ENCODE measurements around the gene GRK3. TPM values are rescaled to one million over a fixed set of nuclear protein-coding genes. Genes with fewer than 3 reads are reported as not detected.
"Not testable (repeated sequence)": the region's sequence is repeated elsewhere in the genome, so short reads cannot be mapped to it uniquely, and the experiment has no call there.

The GRK3 gene
- total and polyA plus RNA-seq, 2 donors (not counting 3 experiments of a cell fraction or from before 2014, with no cell fraction given): 0.68 to 4.4 TPM

DNA sequence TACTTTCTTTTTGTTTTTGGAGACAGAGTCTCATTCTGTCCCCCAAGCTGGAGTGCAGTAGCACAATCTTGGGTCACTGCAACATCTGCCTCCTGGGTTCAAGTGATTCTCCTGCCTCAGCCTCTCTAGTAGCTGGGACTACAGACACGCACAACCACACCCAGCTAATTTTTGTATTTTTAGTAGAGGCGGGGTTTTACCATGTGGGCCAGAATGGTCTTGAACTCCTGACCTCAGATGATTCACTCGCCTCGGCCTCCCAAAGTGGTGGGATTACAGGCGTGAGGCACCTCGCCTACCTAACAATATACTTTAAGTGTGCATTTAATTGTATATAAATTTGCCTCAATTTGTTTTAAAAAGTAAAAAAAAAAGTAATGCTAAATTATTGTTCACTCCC, 38.4 kb downstream of the GRK3 start:
- Histone ChIP-seq H3K4me3 (replicated peaks in 1 of 3; ENCODE audit: insufficient read depth in 1 of 3, low read depth in 1 of 3, low read length in 3 of 3) (no peak overlapping the region), H3K9me1 (replicated peaks; ENCODE audit: control insufficient read depth, extremely low read depth, insufficient read depth, low read length) (no peaks in the 10 kb centered on the region), H3K9ac (replicated peaks; ENCODE audit: extremely low read depth, insufficient read depth, low read length) (no peak overlapping the region), H3K79me2 (ENCODE audit: control insufficient read depth, insufficient read depth, low read length) (no peaks in the 10 kb centered on the region), H3K27me3 (ENCODE audit: control insufficient read depth in 2 of 2, insufficient read depth in 2 of 2, low read length in 2 of 2) (no peaks in the 10 kb centered on the region), H2AFZ (ENCODE audit: low read depth, low read length) (no peak overlapping the region), H3K4me2 (ENCODE audit: insufficient read depth, low read length) (no peak overlapping the region), H3K4me1 (ENCODE audit: control insufficient read depth, extremely low read depth, insufficient read depth, low read length) (no peaks in the 10 kb centered on the region), H3K27ac (ENCODE audit: insufficient read depth, low read depth, low read length) (no peak overlapping the region), H3K9me3 (replicated peaks; ENCODE audit: control insufficient read depth, insufficient read depth, low read length) (no peaks in the 10 kb centered on the region), H3K36me3 (ENCODE audit: control insufficient read depth in 2 of 2, extremely low read depth in 1 of 2, insufficient read depth in 2 of 2, low read length in 2 of 2) (no peaks in the 10 kb centered on the region), H4K20me1 (replicated peaks; ENCODE audit: control insufficient read depth, extremely low read depth, insufficient read depth, low read length) (no peaks in the 10 kb centered on the region)
- TF ChIP-seq, protein P1, sequence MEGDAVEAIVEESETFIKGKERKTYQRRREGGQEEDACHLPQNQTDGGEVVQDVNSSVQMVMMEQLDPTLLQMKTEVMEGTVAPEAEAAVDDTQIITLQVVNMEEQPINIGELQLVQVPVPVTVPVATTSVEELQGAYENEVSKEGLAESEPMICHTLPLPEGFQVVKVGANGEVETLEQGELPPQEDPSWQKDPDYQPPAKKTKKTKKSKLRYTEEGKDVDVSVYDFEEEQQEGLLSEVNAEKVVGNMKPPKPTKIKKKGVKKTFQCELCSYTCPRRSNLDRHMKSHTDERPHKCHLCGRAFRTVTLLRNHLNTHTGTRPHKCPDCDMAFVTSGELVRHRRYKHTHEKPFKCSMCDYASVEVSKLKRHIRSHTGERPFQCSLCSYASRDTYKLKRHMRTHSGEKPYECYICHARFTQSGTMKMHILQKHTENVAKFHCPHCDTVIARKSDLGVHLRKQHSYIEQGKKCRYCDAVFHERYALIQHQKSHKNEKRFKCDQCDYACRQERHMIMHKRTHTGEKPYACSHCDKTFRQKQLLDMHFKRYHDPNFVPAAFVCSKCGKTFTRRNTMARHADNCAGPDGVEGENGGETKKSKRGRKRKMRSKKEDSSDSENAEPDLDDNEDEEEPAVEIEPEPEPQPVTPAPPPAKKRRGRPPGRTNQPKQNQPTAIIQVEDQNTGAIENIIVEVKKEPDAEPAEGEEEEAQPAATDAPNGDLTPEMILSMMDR (IDR thresholded peaks at IDR 0.05; ENCODE audit: extremely low read depth in 1 of 2, insufficient read depth in 1 of 2, low read depth in 1 of 2, low read length in 2 of 2): no peak
- TF ChIP-seq MYC (IDR thresholded peaks at IDR 0.05; ENCODE audit: low read depth, low read length): no peak
- TF ChIP-seq POLR2AphosphoS5 (IDR thresholded peaks at IDR 0.05; ENCODE audit: insufficient read depth, low read depth, low read length): no peak
- no peak for TF ChIP-seq MAX (IDR thresholded peaks at IDR 0.05; ENCODE audit: insufficient read depth, insufficient read length)
- TF ChIP-seq JUN (IDR thresholded peaks at IDR 0.05; ENCODE audit: borderline replicate concordance, insufficient read depth, insufficient read length, low read depth): no peak
- TF ChIP-seq EZH2 (IDR thresholded peaks at IDR 0.05; ENCODE audit: borderline replicate concordance, low read depth, low read length, severe bottlenecking): no peak
- TF ChIP-seq FOS (IDR thresholded peaks at IDR 0.05; ENCODE audit: borderline replicate concordance, insufficient read depth, low read length): no peak
- no peak for TF ChIP-seq POLR2A (IDR thresholded peaks at IDR 0.05; ENCODE audit: low read depth, low read length)
- intact Hi-C loops (cut with micrococcal nuclease) (no loop called here), dilution Hi-C loops (cut with MboI; ENCODE audit: extremely low pct_ligation_motif_present, low sequenced_read_pairs) (no loop called here)
- ChIA-PET POLR2A (no interaction called here), CTCF (no interaction called here)
- no peak for FAIRE-seq
- no TSS peak for BruUV-seq (replicated peaks)
- no peak for DNase-seq (ENCODE audit: low read depth, low spot score)

DNA sequence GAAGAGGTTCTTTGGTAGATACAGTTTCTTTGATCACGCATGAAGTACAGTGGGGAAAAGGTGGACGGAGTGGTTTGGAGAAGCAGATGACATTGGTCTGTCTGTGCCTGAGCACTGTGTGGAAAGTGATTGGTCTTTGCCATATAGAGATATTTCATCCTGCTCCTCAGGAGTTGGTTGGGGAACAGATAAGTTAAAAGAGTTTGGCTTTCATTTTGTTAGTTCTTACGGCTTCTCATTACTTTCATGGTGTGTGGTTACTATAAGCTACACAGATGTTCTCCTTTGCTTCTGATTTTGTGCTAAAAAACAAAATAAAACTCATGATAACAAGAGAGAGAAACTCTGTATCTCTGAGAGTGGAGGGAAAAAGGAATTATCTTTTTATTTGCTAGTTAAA, 40.7 kb downstream of the GRK3 start:
- H3K9ac ChIP-seq (replicated peaks; ENCODE audit: extremely low read depth, insufficient read depth, low read length); H3K36me3 ChIP-seq (ENCODE audit: control insufficient read depth in 2 of 2, extremely low read depth in 1 of 2, insufficient read depth in 2 of 2, low read length in 2 of 2); H3K9me1 ChIP-seq (replicated peaks; ENCODE audit: control insufficient read depth, extremely low read depth, insufficient read depth, low read length); BruUV-seq (replicated peaks); H3K27me3 ChIP-seq (ENCODE audit: control insufficient read depth in 2 of 2, insufficient read depth in 2 of 2, low read length in 2 of 2); DNase-seq (ENCODE audit: low read depth, low spot score); H4K20me1 ChIP-seq (replicated peaks; ENCODE audit: control insufficient read depth, extremely low read depth, insufficient read depth, low read length); H3K79me2 ChIP-seq (ENCODE audit: control insufficient read depth, insufficient read depth, low read length); H3K27ac ChIP-seq (ENCODE audit: insufficient read depth, low read depth, low read length); POLR2A ChIA-PET; FAIRE-seq; CTCF ChIA-PET; H3K4me2 ChIP-seq (ENCODE audit: insufficient read depth, low read length); H3K4me1 ChIP-seq (ENCODE audit: control insufficient read depth, extremely low read depth, insufficient read depth, low read length); H2AFZ ChIP-seq (ENCODE audit: low read depth, low read length); dilution Hi-C loops (cut with MboI; ENCODE audit: extremely low pct_ligation_motif_present, low sequenced_read_pairs); H3K4me3 ChIP-seq (replicated peaks in 1 of 3; ENCODE audit: insufficient read depth in 1 of 3, low read depth in 1 of 3, low read length in 3 of 3); H3K9me3 ChIP-seq (replicated peaks; ENCODE audit: control insufficient read depth, insufficient read depth, low read length): not testable (repeated sequence)
- intact Hi-C loops (cut with micrococcal nuclease): loop anchor here (5.0 kb wide), 1 partner anchor 303 kb away; no protein-coding TSS in a partner anchor

DNA sequence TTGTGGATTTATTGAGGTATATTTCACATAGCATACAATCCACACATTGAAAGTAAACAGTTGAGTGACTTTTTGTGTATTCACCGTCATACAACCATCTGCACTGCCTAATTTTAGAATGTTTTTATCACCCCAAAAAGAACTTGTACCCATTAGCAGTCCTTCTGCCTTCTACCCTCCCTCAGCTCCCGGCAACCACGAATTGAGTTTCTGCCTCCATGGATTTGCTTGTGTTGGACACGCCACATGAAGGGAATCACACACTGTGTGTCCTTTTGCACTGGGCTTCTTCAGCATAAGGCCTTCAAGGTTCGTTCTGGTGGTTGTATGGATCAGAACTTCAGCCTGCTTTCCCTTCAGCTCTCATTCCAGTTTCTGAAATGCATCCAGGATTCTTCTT, 41.1 kb downstream of the GRK3 start:
- H3K9me1 ChIP-seq (replicated peaks; ENCODE audit: control insufficient read depth, extremely low read depth, insufficient read depth, low read length); BruUV-seq (replicated peaks); H3K79me2 ChIP-seq (ENCODE audit: control insufficient read depth, insufficient read depth, low read length); FAIRE-seq; H3K36me3 ChIP-seq (ENCODE audit: control insufficient read depth in 2 of 2, extremely low read depth in 1 of 2, insufficient read depth in 2 of 2, low read length in 2 of 2); H3K4me2 ChIP-seq (ENCODE audit: insufficient read depth, low read length); H3K27me3 ChIP-seq (ENCODE audit: control insufficient read depth in 2 of 2, insufficient read depth in 2 of 2, low read length in 2 of 2); H3K4me3 ChIP-seq (replicated peaks in 1 of 3; ENCODE audit: insufficient read depth in 1 of 3, low read depth in 1 of 3, low read length in 3 of 3); dilution Hi-C loops (cut with MboI; ENCODE audit: extremely low pct_ligation_motif_present, low sequenced_read_pairs); H3K4me1 ChIP-seq (ENCODE audit: control insufficient read depth, extremely low read depth, insufficient read depth, low read length); DNase-seq (ENCODE audit: low read depth, low spot score); H3K9me3 ChIP-seq (replicated peaks; ENCODE audit: control insufficient read depth, insufficient read depth, low read length); H4K20me1 ChIP-seq (replicated peaks; ENCODE audit: control insufficient read depth, extremely low read depth, insufficient read depth, low read length); POLR2A ChIA-PET; H3K27ac ChIP-seq (ENCODE audit: insufficient read depth, low read depth, low read length); CTCF ChIA-PET; H3K9ac ChIP-seq (replicated peaks; ENCODE audit: extremely low read depth, insufficient read depth, low read length); H2AFZ ChIP-seq (ENCODE audit: low read depth, low read length): not testable (repeated sequence)
- intact Hi-C loops (cut with micrococcal nuclease): loop anchor here (5.0 kb wide), 1 partner anchor 303 kb away; no protein-coding TSS in a partner anchor
